Parathyroid adenoma (tissue), 2 donors: Measurements from ENCODE around the gene TNPO3.

Experiments used
- H2AFZ ChIP-seq: fragments of 300-600 bp; sonication (generic); one replicate; pipeline ENCODE4 v1.7.0; 2017; ENCODE audit warnings: antibody characterized with exemption, mild to moderate bottlenecking
- H3K27ac ChIP-seq: fragments of 300-600 bp; sonication (generic); one replicate; pipeline ENCODE4 v1.7.0; 2017
- H3K27me3 ChIP-seq: fragments of 300-600 bp; sonication (generic); one replicate; pipeline ENCODE4 v1.7.0; 2017; ENCODE audit warnings: low read length; ENCODE audit not compliant: control insufficient read depth, insufficient read depth
- H3K36me3 ChIP-seq: fragments of 300-600 bp; sonication (generic); one replicate; pipeline ENCODE4 v1.7.0; 2017; ENCODE audit warnings: low read length; ENCODE audit not compliant: control insufficient read depth, insufficient read depth
- H3K4me1 ChIP-seq: fragments of 300-600 bp; sonication (generic); one replicate; pipeline ENCODE4 v1.7.0; 2017; ENCODE audit warnings: control low read depth
- H3K4me2 ChIP-seq: fragments of 300-600 bp; sonication (generic); one replicate; pipeline ENCODE4 v1.7.0; 2017; ENCODE audit warnings: low read length
- H3K4me3 ChIP-seq: fragments of 300-600 bp; sonication (generic); one replicate; pipeline ENCODE4 v1.7.0; 2017; ENCODE audit warnings: low read depth, low read length
- H3K79me2 ChIP-seq: fragments of 300-600 bp; sonication (generic); one replicate; pipeline ENCODE4 v1.7.0; 2017; ENCODE audit warnings: control low read depth
- H3K9ac ChIP-seq: fragments of 300-600 bp; sonication (generic); one replicate; pipeline ENCODE4 v1.7.0; 2017; ENCODE audit warnings: mild to moderate bottlenecking
- H3K9me3 ChIP-seq: fragments of 300-600 bp; sonication (generic); one replicate; pipeline ENCODE4 v1.7.0; 2017; ENCODE audit warnings: low read length; ENCODE audit not compliant: control insufficient read depth
- CTCF ChIP-seq: fragments of 300-600 bp; sonication (generic); IDR thresholded peaks from one replicate; pipeline ENCODE4 v1.7.0; 2017; ENCODE audit warnings: antibody characterized with exemption, mild to moderate bottlenecking
- donor health status: primary hyperparathyroidism.

Gene TNPO3

DNA sequence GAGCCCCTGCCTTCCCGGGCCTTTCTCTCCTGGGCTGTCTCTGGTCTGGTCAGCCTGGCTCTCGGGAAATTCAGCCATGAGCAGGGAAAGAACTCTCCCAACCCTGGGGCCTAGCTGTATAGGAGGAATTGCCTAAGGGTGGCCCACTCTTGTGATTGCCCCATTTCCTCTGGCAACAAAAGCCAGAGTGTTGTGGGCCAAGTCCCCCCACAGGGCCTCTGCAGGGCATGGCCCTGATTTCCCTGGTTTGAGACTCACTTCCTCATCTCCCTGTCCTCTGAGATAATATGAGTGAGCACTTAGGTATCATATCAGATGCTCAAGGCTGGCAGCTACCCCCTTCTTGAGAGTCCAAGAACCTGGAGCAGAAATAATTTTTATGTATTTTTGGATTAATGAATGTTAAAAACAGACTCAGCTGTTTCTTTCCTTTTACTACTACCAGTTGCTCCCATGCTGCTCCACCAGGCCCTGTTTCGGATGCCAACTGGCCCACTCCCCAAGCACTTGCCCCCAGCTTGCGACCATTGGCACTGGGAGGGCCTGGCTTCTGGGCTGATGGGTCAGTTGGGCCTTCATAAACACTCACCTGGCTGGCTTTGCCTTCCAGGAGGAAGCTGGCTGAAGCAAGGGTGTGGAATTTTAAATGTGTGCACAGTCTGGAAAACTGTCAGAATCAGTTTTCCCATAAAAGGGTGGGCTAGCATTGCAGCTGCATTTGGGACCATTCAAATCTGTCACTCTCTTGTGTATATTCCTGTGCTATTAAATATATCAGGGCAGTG lies 105.7 kb downstream of the TNPO3 start:
- H3K9ac ChIP-seq: no peak overlapping the region

GRCh38 chr7:128948312-128948973 lies 106.5 kb downstream of the TNPO3 start:
- Histone ChIP-seq H3K4me1 (peaks cover 3% of the 10 kb centered on the region), H3K79me2 (no peaks in the 10 kb centered on the region), H3K4me3 (no peak overlapping the region), H3K9me3 (no peaks in the 10 kb centered on the region), H3K4me2 (no peak overlapping the region), H3K27ac (no peak overlapping the region), H3K27me3 (no peaks in the 10 kb centered on the region), H2AFZ (no peak overlapping the region), H3K9ac (no peak overlapping the region), H3K36me3 (no peaks in the 10 kb centered on the region)
- TF ChIP-seq CTCF: no peak

More for the DNA sequence above, 105.7 kb downstream of the TNPO3 start:
- Histone ChIP-seq H3K36me3 (no peaks in the 10 kb centered on the region), H2AFZ (no peak overlapping the region), H3K4me3 (no peak overlapping the region), H3K4me1 (peaks cover 3% of the 10 kb centered on the region), H3K4me2 (no peak overlapping the region), H3K9me3 (no peaks in the 10 kb centered on the region), H3K27me3 (no peaks in the 10 kb centered on the region), H3K79me2 (no peaks in the 10 kb centered on the region), H3K27ac (no peak overlapping the region)
- no peak for TF ChIP-seq CTCF

DNA sequence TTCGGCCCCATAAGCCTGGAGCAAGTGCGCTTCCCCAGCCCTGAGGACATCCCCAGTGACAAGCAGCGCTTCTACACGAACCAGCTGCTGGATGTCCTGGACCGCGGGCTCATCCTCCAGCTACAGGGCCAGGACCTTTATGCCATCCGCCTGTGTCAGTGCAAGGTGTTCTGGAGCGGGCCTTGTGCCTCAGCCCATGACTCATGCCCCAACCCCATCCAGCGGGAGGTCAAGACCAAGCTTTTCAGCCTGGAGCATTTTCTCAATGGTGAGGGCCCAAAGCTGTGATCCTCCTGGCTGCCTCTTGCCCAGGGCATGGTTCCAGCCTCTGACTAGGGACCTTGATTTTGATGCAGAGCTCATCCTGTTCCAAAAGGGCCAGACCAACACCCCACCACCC lies 107.1 kb downstream of the TNPO3 start:
- Histone ChIP-seq H3K27ac (no peak overlapping the region), H3K4me3 (no peak overlapping the region), H3K79me2 (no peaks in the 10 kb centered on the region), H2AFZ (no peak overlapping the region), H3K36me3 (no peaks in the 10 kb centered on the region), H3K4me2 (no peak overlapping the region), H3K27me3 (no peaks in the 10 kb centered on the region), H3K9me3 (no peaks in the 10 kb centered on the region), H3K4me1 (peaks cover 3% of the 10 kb centered on the region), H3K9ac (no peak overlapping the region)
- no peak for TF ChIP-seq CTCF

DNA sequence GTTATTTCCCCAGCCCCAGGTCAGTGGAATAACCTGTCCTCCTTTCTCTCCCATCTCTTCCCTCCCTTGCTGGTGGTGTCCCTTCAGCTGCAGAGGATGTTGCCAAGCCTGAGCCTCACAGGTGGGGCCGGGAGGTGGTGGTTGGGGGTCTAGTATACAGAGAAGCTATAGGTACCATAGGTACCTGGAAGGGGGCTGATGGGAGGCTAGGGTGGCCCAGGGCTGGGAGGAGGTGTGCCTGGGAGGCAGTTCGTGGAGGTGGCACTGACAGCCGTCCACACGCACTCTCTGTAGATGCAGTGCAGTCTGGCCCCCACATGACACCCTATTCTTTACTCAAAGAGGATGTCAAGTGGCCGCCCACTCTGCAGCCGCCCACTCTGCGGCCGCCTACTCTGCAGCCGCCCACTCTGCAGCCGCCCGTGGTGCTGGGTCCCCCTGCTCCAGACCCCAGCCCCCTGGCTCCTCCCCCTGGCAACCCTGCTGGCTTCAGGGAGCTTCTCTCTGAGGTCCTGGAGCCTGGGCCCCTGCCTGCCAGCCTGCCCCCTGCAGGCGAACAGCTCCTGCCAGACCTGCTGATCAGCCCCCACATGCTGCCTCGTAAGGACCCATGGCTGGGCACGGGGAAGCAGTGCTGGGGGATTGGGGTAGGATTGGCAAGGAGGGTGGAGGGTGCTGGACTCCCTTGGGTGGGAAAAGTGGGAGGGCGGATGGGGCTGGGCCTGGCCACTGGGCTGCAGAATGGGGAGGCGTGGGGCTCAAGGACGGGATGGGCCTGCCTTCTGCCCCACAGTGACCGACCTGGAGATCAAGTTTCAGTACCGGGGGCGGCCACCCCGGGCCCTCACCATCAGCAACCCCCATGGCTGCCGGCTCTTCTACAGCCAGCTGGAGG lies 107.7 kb downstream of the TNPO3 start:
- no peaks in the 10 kb centered on the region for H3K36me3 ChIP-seq
- TF ChIP-seq CTCF: no peak

More for the DNA sequence above, 107.7 kb downstream of the TNPO3 start:
- Histone ChIP-seq H3K9ac (no peak overlapping the region), H2AFZ (no peak overlapping the region), H3K9me3 (no peaks in the 10 kb centered on the region), H3K79me2 (no peaks in the 10 kb centered on the region), H3K4me2 (no peak overlapping the region), H3K27me3 (no peaks in the 10 kb centered on the region), H3K4me1 (peaks cover 3% of the 10 kb centered on the region), H3K27ac (no peak overlapping the region), H3K4me3 (no peak overlapping the region)
